Measurements from ENCODE around the gene KCNAB1. TPM values are rescaled to one million over a fixed set of nuclear protein-coding genes. Genes with fewer than 3 reads are reported as not detected.

KCNAB1 gene
- total RNA-seq, 1 experiment from 2014 or later, result 1.4 TPM

DNA sequence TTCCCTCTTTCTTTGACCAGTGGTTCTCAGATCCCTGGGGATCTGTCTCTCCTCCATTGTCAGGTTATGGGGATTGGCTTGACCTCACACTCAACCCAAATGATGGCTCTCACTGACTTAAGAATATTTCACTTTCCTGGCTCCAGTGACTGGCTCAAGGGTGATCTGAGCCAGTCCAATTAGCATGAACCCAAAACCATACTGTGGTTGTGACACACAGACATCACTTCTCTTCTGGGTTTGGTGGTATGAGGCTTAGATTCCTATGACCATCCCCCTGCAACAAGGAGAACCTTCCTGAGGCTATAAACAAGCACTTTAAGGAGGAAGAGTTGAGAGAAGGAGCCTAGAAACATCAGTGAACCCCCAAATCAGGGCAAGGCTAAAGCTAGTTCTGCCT, 85.8 kb downstream of the KCNAB1 start:
- no peaks in the 10 kb centered on the region; the same call in 1 of the 2 replicates for H3K9me3 ChIP-seq (ENCODE audit: insufficient read depth, low read depth)

DNA sequence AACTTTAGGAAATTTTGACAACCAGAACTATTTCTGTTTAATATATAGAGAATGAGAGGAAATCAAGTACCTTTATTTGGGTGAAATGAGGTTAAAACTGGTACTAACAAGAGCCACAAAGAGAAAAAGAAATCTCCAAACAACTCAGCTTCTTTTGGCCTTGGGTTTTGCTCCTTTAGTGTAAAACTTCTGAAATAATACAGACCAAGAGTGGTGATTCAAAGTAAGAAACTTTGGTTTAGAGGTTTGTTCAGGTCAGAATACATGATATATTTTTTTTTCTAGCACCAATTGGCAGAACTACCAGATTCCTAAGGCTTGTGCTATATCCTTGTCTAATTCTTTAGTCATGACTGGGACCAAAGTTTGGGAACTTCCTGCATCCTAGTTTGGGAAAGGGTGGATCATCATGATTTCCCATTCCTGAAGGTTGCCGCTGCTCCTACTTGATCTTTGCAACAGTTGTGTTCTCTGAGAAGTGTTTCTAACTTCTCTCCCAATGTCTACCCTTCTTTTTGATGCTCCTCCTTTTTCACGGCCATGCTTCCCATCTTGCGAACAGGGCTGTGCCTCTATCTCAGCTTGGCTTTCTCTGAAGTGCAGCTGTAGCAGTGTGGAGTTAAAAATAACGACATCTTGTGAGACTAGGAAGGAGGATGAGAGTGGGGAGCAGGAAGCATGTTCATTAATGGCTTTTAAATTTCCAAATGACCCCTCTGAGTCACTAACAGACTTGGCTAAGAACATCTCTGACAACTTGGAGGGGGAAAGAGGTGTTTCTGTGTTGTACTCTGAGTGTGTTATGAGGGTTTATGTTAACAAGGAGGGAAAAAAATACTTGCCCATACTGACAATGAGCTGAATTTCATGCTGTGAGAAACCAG, 87.7 kb downstream of the KCNAB1 start:
- H3K9me3 ChIP-seq (ENCODE audit: insufficient read depth, low read depth), result no peaks in the 10 kb centered on the region; the same call in 1 of the 2 replicates
- H4K20me1 ChIP-seq (ENCODE audit: insufficient read depth), result no peaks in the 10 kb centered on the region
- ChIA-PET CTCF (no interaction called here), POLR2A (ENCODE audit: unreplicated experiment) (no interaction called here)
- no peak overlapping the region for H3K4me3 ChIP-seq
- intact Hi-C loops (cut with micrococcal nuclease; ENCODE audit: unreplicated experiment), result no loop called here
- no peaks in the 10 kb centered on the region for H3K36me3 ChIP-seq (ENCODE audit: low read depth)
- no peaks in the 10 kb centered on the region for H3K79me2 ChIP-seq (ENCODE audit: low read depth)
- H3K4me2 ChIP-seq, result no peak overlapping the region
- no peak overlapping the region for H3K27ac ChIP-seq
- H3K27me3 ChIP-seq (ENCODE audit: insufficient read depth, low read depth), result no peaks in the 10 kb centered on the region
- TF ChIP-seq, protein P1, sequence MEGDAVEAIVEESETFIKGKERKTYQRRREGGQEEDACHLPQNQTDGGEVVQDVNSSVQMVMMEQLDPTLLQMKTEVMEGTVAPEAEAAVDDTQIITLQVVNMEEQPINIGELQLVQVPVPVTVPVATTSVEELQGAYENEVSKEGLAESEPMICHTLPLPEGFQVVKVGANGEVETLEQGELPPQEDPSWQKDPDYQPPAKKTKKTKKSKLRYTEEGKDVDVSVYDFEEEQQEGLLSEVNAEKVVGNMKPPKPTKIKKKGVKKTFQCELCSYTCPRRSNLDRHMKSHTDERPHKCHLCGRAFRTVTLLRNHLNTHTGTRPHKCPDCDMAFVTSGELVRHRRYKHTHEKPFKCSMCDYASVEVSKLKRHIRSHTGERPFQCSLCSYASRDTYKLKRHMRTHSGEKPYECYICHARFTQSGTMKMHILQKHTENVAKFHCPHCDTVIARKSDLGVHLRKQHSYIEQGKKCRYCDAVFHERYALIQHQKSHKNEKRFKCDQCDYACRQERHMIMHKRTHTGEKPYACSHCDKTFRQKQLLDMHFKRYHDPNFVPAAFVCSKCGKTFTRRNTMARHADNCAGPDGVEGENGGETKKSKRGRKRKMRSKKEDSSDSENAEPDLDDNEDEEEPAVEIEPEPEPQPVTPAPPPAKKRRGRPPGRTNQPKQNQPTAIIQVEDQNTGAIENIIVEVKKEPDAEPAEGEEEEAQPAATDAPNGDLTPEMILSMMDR (conservative IDR thresholded peaks at IDR 0.05), result no peak
- TF ChIP-seq EZH2 (IDR thresholded peaks at IDR 0.05; ENCODE audit: low read depth), result no peak
- no peaks in the 10 kb centered on the region for H3F3A ChIP-seq (ENCODE audit: insufficient read depth, low read depth)
- no peaks in the 10 kb centered on the region for H3K4me1 ChIP-seq (replicated peaks; ENCODE audit: insufficient read depth)
- H3K9me2 ChIP-seq (ENCODE audit: insufficient read depth), result 0 out of 2 replicates have a peak, but pooled peaks cover 9% of the 10 kb centered on the region
- DNase-seq, result no peak
- H2AFZ ChIP-seq, result no peak overlapping the region; the same call in 1 of the 2 replicates
- BruUV-seq (replicated peaks), result no TSS peak

More for the DNA sequence above, 85.8 kb downstream of the KCNAB1 start:
- ChIA-PET POLR2A (ENCODE audit: unreplicated experiment) (no interaction called here), CTCF (no interaction called here)
- H3K27me3 ChIP-seq (ENCODE audit: insufficient read depth, low read depth), result no peaks in the 10 kb centered on the region
- H2AFZ ChIP-seq, result no peak overlapping the region
- H3K36me3 ChIP-seq (ENCODE audit: low read depth), result no peaks in the 10 kb centered on the region
- H4K20me1 ChIP-seq (ENCODE audit: insufficient read depth), result no peaks in the 10 kb centered on the region
- no peak overlapping the region for H3K4me3 ChIP-seq
- H3K4me2 ChIP-seq, result no peak overlapping the region
- intact Hi-C loops (cut with micrococcal nuclease; ENCODE audit: unreplicated experiment), result no loop called here
- no peaks in the 10 kb centered on the region for H3F3A ChIP-seq (ENCODE audit: insufficient read depth, low read depth)
- H3K9me2 ChIP-seq (ENCODE audit: insufficient read depth), result 0 out of 2 replicates have a peak, but pooled peaks cover 9% of the 10 kb centered on the region
- no peak for DNase-seq
- H3K79me2 ChIP-seq (ENCODE audit: low read depth), result no peaks in the 10 kb centered on the region
- no TSS peak for BruUV-seq (replicated peaks)
- no peaks in the 10 kb centered on the region for H3K4me1 ChIP-seq (replicated peaks; ENCODE audit: insufficient read depth)
- TF ChIP-seq EZH2 (IDR thresholded peaks at IDR 0.05; ENCODE audit: low read depth), result no peak
- TF ChIP-seq, protein P1 (conservative IDR thresholded peaks at IDR 0.05), result no peak
- H3K27ac ChIP-seq, result no peak overlapping the region

DNA sequence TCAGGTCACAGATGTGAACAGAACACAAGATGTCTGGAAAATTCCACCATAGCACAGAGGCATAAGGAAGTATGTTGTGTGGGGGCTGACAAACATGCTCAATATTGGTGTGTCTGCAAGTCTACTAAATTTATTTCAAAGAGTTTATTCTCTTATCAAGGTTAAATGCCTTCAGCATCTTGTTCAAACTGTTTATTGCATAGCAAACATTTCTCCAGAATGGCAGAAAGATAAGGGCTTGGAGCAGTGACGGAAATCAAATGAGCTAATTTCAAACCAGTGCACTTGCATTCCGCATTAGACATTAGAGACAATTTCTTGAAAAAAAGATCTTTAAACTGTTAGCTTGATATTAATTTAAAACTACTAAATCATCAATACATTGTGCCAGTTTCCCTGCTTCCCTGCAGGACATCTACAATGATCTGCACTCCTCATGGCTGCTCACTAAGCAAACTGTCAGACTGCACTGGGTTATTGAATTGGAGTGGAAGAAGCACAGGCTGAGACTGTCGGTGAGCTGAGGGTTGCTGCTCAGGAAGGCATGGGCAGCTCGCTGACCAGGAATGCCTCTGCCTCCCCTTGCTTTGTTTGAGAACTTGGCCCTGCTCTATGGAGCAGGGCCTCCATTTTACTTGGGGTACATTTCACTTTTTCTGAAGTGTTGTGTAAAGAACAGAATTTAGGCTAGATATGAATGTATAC, 89.4 kb downstream of the KCNAB1 start:
- Histone ChIP-seq H3K79me2 (ENCODE audit: low read depth) (no peaks in the 10 kb centered on the region), H3K4me1 (replicated peaks; ENCODE audit: insufficient read depth) (no peaks in the 10 kb centered on the region), H3K27me3 (ENCODE audit: insufficient read depth, low read depth) (no peaks in the 10 kb centered on the region), H3K9me3 (ENCODE audit: insufficient read depth, low read depth) (no peaks in the 10 kb centered on the region; the same call in 1 of the 2 replicates), H3K4me3 (no peak overlapping the region), H3K4me2 (no peak overlapping the region), H2AFZ (no peak overlapping the region), H3K27ac (no peak overlapping the region), H4K20me1 (ENCODE audit: insufficient read depth) (no peaks in the 10 kb centered on the region), H3K36me3 (ENCODE audit: low read depth) (no peaks in the 10 kb centered on the region), H3F3A (ENCODE audit: insufficient read depth, low read depth) (no peaks in the 10 kb centered on the region), H3K9me2 (ENCODE audit: insufficient read depth) (0 out of 2 replicates have a peak, but pooled peaks cover 9% of the 10 kb centered on the region)
- BruUV-seq (replicated peaks), result no TSS peak
- intact Hi-C loops (cut with micrococcal nuclease; ENCODE audit: unreplicated experiment), result no loop called here
- CTCF ChIA-PET, result no interaction called here
- no peak for DNase-seq
- POLR2A ChIA-PET (ENCODE audit: unreplicated experiment), result no interaction called here
- TF ChIP-seq, protein P1 (conservative IDR thresholded peaks at IDR 0.05), result no peak
- TF ChIP-seq EZH2 (IDR thresholded peaks at IDR 0.05; ENCODE audit: low read depth), result no peak

All from PC-9 (cell line).